Neural cell (in vitro differentiated cells): Measurements from ENCODE around the gene DBH. TPM values are rescaled to one million over a fixed set of nuclear protein-coding genes. Genes with fewer than 3 reads are reported as not detected.

Experiments used
- H2AFZ ChIP-seq: fragments of 200-600, 300-800 bp; sonication (generic), shearing (Covaris generic); 2 replicates; pipeline ENCODE4 v1.6.0; 2014; ENCODE audit warnings: low read depth, mild to moderate bottlenecking, antibody characterized with exemption, low read length, moderate library complexity
- H3F3A ChIP-seq: fragments of 200-600 bp; shearing (Covaris generic); 2 replicates; pipeline ENCODE4 v1.6.1; 2016; ENCODE audit warnings: mild to moderate bottlenecking, moderate library complexity, mixed read lengths, antibody characterized with exemption, low read length; ENCODE audit not compliant: insufficient read depth, poor library complexity, severe bottlenecking
- H3K27ac ChIP-seq: fragments of 200-600, 300-800 bp; sonication (generic), shearing (Covaris generic); 2 replicates; pipeline ENCODE4 v1.5.1; 2014; ENCODE audit warnings: mild to moderate bottlenecking, low read length, moderate library complexity
- H3K27me3 ChIP-seq: fragments of 300-800, 200-600 bp; sonication (generic), shearing (Covaris generic); 2 replicates; pipeline ENCODE4 v1.6.0; 2014; ENCODE audit warnings: mild to moderate bottlenecking, low read depth, low read length, moderate library complexity; ENCODE audit not compliant: insufficient read depth
- H3K36me3 ChIP-seq: fragments of 300-800, 200-600 bp; sonication (generic), shearing (Covaris generic); 2 replicates; pipeline ENCODE4 v1.5.1; 2014; ENCODE audit warnings: mild to moderate bottlenecking, antibody characterized with exemption, low read length, moderate library complexity; ENCODE audit not compliant: insufficient read depth
- H3K4me2 ChIP-seq: fragments of 300-800, 200-600 bp; sonication (generic), shearing (Covaris generic); 2 replicates; pipeline ENCODE4 v1.6.0; 2014; ENCODE audit warnings: mild to moderate bottlenecking, low read length
- H3K4me3 ChIP-seq: fragments of 300-800, 200-600 bp; sonication (generic), shearing (Covaris generic); 2 replicates; pipeline ENCODE4 v1.5.1; 2014; ENCODE audit warnings: mild to moderate bottlenecking, low read length, moderate library complexity
- H3K79me2 ChIP-seq: fragments of 200-600 bp; shearing (Covaris generic); replicated peaks from 2 replicates; pipeline ENCODE4 v1.6.0; 2014; ENCODE audit warnings: mild to moderate bottlenecking, low read length, moderate library complexity; ENCODE audit not compliant: insufficient read depth
- H3K9ac ChIP-seq: fragments of 300-800, 200-600 bp; sonication (generic), shearing (Covaris generic); 2 replicates; pipeline ENCODE4 v1.6.1; 2016; ENCODE audit warnings: mild to moderate bottlenecking, low read length, mixed read lengths
- H3K9me2 ChIP-seq: fragments of 200-600 bp; shearing (Covaris generic); 2 replicates; pipeline ENCODE4 v1.6.1; 2016; ENCODE audit warnings: mild to moderate bottlenecking, low read length, mixed read lengths; ENCODE audit not compliant: insufficient read depth
- H3K9me3 ChIP-seq: fragments of 200-600, 300-800 bp; sonication (generic), shearing (Covaris generic); 2 replicates; pipeline ENCODE4 v1.6.1; 2016; ENCODE audit warnings: mild to moderate bottlenecking, mixed run types, low read length, moderate library complexity, mixed read lengths
- H4K20me1 ChIP-seq: fragments of 200-600 bp; shearing (Covaris generic); 2 replicates; pipeline ENCODE4 v1.6.1; 2016; ENCODE audit warnings: mild to moderate bottlenecking, mixed run types; ENCODE audit not compliant: insufficient read depth
- EP300 ChIP-seq: fragments of 450-650 bp; conservative IDR thresholded peaks from 2 replicates; pipeline ENCODE4 v1.6.1; 2014; ENCODE audit warnings: antibody characterized with exemption, mild to moderate bottlenecking, moderate library complexity; ENCODE audit not compliant: poor library complexity, severe bottlenecking
- EZH2 ChIP-seq: fragments of 200-600, 300-800 bp; shearing (Covaris generic), sonication (generic); IDR thresholded peaks from 2 replicates; pipeline ENCODE4 v1.6.1; 2014; ENCODE audit warnings: antibody characterized with exemption, low read length, borderline replicate concordance, mild to moderate bottlenecking; ENCODE audit not compliant: insufficient read depth, poor library complexity, severe bottlenecking
- MXI1 ChIP-seq: fragments of 450-650 bp; conservative IDR thresholded peaks from 2 replicates; pipeline ENCODE4 v1.6.1; 2014; ENCODE audit warnings: antibody characterized with exemption, mild to moderate bottlenecking; ENCODE audit not compliant: poor library complexity, severe bottlenecking
- POLR2AphosphoS5 ChIP-seq: IDR thresholded peaks from 2 replicates; pipeline ENCODE4 v1.6.1; 2012
- RAD21 ChIP-seq: fragments of 450-650 bp; conservative IDR thresholded peaks from 2 replicates; pipeline ENCODE4 v1.6.1; 2014; ENCODE audit warnings: antibody characterized with exemption, mild to moderate bottlenecking, moderate library complexity
- SMC3 ChIP-seq: fragments of 450-650 bp; conservative IDR thresholded peaks from 2 replicates; pipeline ENCODE4 v1.6.1; 2014; ENCODE audit warnings: antibody characterized with exemption, mild to moderate bottlenecking, moderate library complexity; ENCODE audit not compliant: poor library complexity
- TAF1 ChIP-seq: IDR thresholded peaks from 2 replicates; pipeline ENCODE4 v1.6.1; 2012; ENCODE audit warnings: low read depth
- polyA plus RNA-seq: library from polyadenylated mRNA; depleted of rRNA; stranded (reverse); fragments of >200 nt; gene quantifications from 2 replicates; pipeline ENCODE4 v1.2.3, GENCODE V29; 2014
- TF ChIP-seq, protein P1 (sequence below): fragments of 450-650 bp; IDR thresholded peaks from 2 replicates; pipeline ENCODE4 v1.5.1; 2014; ENCODE audit warnings: antibody characterized with exemption, mild to moderate bottlenecking, moderate library complexity; ENCODE audit not compliant: poor library complexity, severe bottlenecking
- TF ChIP-seq, protein P2 (sequence below): IDR thresholded peaks from 2 replicates; pipeline ENCODE4 v1.6.1; 2012; ENCODE audit warnings: borderline replicate concordance

The DBH gene
- polyA plus RNA-seq, 1 donor from 2014 or later, result not detected

DNA sequence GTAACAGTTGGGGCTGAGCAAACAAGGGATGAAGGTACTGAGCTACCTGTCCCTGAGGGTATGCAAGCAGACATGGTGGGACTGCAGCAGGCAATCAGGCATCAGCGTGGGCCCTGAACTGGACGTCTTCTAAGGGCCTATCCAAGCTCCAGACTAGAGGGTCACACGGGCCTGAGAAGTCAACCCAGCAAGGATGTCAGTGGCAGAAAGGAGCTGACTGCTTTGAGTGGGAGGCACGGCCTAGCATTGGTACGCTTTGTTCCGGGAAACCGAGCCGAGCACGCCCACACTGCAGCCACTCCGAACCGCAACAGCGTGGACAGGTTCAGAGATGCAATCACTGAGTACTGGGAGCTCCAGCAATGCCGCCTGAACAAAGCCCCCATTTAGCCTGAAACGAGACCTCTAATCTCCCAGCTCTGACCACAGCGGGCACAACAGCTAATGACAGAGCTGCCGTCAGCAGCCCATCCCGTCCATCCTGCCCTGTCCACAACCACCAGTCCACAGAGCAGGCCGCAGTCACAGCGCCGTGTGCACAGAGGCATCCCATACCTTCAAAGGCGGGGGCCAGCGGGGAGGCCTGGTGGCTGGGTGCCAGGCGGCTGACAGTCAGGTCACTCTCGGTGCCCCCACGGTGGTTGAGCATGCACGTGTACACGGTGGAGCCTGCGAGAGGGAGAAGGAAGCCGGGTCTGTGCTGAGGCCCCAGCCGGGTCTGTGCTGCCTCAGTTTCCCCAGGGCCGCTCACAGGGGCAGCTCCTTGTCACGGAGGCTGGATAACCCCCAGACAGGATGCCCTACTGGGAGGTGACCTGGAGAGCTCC is 57.8 kb downstream of the DBH start:
- no peaks in the 10 kb centered on the region for H3K9me2 ChIP-seq
- no peaks in the 10 kb centered on the region for H3K9me3 ChIP-seq
- no peaks in the 10 kb centered on the region for H3K79me2 ChIP-seq
- H3K27me3 ChIP-seq, result no peaks in the 10 kb centered on the region
- no peak overlapping the region for H3K9ac ChIP-seq
- H3K4me2 ChIP-seq, result no peak overlapping the region
- no peaks in the 10 kb centered on the region for H3F3A ChIP-seq
- H3K36me3 ChIP-seq, result no peaks in the 10 kb centered on the region
- H2AFZ ChIP-seq, result no peak overlapping the region
- H3K4me3 ChIP-seq, result no peak overlapping the region
- H4K20me1 ChIP-seq, result no peaks in the 10 kb centered on the region
- TF ChIP-seq EP300 (no peak), SMC3 (no peak), EZH2 (no peak), POLR2AphosphoS5 (no peak), MXI1 (no peak), RAD21 (no peak), TAF1 (no peak)
- TF ChIP-seq, protein P1, sequence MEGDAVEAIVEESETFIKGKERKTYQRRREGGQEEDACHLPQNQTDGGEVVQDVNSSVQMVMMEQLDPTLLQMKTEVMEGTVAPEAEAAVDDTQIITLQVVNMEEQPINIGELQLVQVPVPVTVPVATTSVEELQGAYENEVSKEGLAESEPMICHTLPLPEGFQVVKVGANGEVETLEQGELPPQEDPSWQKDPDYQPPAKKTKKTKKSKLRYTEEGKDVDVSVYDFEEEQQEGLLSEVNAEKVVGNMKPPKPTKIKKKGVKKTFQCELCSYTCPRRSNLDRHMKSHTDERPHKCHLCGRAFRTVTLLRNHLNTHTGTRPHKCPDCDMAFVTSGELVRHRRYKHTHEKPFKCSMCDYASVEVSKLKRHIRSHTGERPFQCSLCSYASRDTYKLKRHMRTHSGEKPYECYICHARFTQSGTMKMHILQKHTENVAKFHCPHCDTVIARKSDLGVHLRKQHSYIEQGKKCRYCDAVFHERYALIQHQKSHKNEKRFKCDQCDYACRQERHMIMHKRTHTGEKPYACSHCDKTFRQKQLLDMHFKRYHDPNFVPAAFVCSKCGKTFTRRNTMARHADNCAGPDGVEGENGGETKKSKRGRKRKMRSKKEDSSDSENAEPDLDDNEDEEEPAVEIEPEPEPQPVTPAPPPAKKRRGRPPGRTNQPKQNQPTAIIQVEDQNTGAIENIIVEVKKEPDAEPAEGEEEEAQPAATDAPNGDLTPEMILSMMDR, result no peak
- TF ChIP-seq, protein P2, sequence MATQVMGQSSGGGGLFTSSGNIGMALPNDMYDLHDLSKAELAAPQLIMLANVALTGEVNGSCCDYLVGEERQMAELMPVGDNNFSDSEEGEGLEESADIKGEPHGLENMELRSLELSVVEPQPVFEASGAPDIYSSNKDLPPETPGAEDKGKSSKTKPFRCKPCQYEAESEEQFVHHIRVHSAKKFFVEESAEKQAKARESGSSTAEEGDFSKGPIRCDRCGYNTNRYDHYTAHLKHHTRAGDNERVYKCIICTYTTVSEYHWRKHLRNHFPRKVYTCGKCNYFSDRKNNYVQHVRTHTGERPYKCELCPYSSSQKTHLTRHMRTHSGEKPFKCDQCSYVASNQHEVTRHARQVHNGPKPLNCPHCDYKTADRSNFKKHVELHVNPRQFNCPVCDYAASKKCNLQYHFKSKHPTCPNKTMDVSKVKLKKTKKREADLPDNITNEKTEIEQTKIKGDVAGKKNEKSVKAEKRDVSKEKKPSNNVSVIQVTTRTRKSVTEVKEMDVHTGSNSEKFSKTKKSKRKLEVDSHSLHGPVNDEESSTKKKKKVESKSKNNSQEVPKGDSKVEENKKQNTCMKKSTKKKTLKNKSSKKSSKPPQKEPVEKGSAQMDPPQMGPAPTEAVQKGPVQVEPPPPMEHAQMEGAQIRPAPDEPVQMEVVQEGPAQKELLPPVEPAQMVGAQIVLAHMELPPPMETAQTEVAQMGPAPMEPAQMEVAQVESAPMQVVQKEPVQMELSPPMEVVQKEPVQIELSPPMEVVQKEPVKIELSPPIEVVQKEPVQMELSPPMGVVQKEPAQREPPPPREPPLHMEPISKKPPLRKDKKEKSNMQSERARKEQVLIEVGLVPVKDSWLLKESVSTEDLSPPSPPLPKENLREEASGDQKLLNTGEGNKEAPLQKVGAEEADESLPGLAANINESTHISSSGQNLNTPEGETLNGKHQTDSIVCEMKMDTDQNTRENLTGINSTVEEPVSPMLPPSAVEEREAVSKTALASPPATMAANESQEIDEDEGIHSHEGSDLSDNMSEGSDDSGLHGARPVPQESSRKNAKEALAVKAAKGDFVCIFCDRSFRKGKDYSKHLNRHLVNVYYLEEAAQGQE, result no peak
- H3K27ac ChIP-seq, result no peak overlapping the region

DNA sequence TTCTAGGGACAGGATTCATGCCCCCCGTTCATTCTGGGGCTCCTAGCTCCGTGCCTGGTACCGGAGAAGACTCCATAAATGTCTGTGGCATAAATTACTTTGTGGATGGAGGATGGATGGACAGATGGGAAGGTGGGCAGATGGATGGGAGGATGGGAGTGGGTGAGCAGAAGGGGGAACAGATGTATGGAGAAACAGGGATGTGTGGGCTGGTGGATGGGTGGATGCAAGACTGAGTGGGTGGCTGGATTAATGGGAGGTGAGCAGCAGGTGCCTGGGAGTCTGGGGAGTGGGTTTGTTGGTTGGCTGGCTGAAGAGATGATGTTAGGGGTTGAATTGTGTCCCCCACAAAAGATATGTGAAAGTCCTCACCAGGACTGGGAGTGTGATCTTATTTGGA is 58.5 kb downstream of the DBH start:
- H3K27ac ChIP-seq, result no peak overlapping the region
- H3K4me2 ChIP-seq, result no peak overlapping the region
- no peaks in the 10 kb centered on the region for H3K79me2 ChIP-seq
- H3K9me3 ChIP-seq, result no peaks in the 10 kb centered on the region
- no peaks in the 10 kb centered on the region for H3K9me2 ChIP-seq
- no peak overlapping the region for H2AFZ ChIP-seq
- TF ChIP-seq, protein P1, result no peak
- TF ChIP-seq RAD21, result no peak
- TF ChIP-seq EZH2, result no peak
- no peak for TF ChIP-seq EP300
- no peak for TF ChIP-seq MXI1
- TF ChIP-seq SMC3, result no peak
- TF ChIP-seq, protein P2, result no peak
- TF ChIP-seq POLR2AphosphoS5, result no peak
- TF ChIP-seq TAF1, result no peak
- no peak overlapping the region for H3K4me3 ChIP-seq
- H3K36me3 ChIP-seq, result no peaks in the 10 kb centered on the region
- no peaks in the 10 kb centered on the region for H4K20me1 ChIP-seq
- no peak overlapping the region for H3K9ac ChIP-seq
- H3F3A ChIP-seq, result no peaks in the 10 kb centered on the region
- H3K27me3 ChIP-seq, result no peaks in the 10 kb centered on the region
